Measurements from ENCODE around the gene HIRA. TPM values are rescaled to one million over a fixed set of nuclear protein-coding genes. Genes with fewer than 3 reads are reported as not detected.

HIRA gene
- total RNA-seq, 1 experiment from 2014 or later, result 51.0 TPM

DNA sequence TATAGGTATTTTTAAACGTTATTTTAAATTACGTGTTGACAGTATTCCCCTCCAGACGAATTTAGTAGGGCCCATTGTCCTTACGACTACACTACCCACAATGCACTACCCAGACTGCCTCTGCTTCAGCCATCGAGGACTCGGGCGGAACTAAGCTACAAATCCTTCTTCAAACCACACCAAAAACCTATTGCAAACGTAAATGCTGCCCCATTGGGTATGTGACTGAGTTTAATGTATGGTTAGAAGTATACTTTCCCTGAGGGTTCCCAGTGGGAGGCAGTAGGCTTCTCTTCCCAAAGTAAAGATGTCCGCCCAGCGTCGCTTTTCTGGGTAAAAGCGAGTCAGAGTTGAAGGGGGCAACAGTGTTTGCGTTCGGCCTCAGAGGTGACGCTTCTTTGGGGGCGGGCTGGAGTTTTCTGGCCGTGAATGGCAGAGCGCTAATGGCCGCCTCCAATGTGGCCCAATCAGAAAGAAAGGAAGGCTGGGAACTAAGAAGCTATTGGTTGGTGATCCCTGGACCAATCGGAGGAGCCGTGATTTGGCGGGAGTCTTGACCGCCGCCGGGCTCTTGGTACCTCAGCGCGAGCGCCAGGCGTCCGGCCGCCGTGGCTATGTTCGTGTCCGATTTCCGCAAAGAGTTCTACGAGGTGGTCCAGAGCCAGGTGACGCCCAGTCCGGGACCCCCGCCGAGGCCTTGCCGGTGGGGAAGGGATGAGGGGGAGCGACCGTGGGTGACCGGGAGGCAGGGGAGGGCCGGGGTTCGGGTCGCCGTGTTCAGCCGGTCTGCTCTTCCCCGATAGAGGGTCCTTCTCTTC lies 48.0 kb upstream of the HIRA start, which contains the start of gene CDC45 (continued):
- TF ChIP-seq, protein P1, sequence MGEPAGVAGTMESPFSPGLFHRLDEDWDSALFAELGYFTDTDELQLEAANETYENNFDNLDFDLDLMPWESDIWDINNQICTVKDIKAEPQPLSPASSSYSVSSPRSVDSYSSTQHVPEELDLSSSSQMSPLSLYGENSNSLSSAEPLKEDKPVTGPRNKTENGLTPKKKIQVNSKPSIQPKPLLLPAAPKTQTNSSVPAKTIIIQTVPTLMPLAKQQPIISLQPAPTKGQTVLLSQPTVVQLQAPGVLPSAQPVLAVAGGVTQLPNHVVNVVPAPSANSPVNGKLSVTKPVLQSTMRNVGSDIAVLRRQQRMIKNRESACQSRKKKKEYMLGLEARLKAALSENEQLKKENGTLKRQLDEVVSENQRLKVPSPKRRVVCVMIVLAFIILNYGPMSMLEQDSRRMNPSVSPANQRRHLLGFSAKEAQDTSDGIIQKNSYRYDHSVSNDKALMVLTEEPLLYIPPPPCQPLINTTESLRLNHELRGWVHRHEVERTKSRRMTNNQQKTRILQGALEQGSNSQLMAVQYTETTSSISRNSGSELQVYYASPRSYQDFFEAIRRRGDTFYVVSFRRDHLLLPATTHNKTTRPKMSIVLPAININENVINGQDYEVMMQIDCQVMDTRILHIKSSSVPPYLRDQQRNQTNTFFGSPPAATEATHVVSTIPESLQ (CRISPR knock-in tag; IDR thresholded peaks at IDR 0.05), result no peak

DNA sequence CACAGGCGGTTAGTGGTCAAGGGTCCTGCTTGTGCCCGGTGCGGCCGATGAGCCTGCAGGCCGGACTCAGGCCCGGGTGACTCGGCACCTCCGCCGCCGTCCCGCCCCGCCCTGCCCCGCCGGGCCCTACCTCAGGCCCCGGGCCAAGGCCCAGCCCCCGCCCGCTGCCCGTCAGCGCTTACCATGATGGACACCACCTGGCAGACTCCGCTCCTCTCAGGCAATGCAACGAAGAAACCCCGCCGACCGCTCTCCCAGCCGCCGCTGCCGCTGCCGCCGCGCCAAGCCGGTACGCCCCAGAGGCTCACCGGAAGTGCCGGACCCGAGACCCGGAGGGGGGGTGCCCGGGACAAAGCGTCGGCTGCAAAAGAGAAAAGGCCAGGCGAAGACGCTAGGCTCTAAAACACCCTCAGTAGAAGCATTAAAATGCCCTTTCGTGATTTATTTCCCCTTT lies 47.4 kb upstream of the HIRA start, which contains the start of gene UFD1:
Gene UFD1 (minus strand): TSS at position 293 of the 454 bp plus-strand sequence. CDS start 108 bp downstream, at position 185.
- POLR2A ChIA-PET, result interaction anchor here (0.7 to 1.0 kb wide), 4 partner anchors 32 to 183 kb away, joined by 3 to 4 read pairs (median 4); partner anchors contain the start of gene C22orf39
- peak within 1 kb of the TSS; percentile 96 for H3K4me3 Mint-ChIP-seq
- H3K9me3 Mint-ChIP-seq, result no peaks in the 10 kb centered on the region
- TF ChIP-seq, protein P2, sequence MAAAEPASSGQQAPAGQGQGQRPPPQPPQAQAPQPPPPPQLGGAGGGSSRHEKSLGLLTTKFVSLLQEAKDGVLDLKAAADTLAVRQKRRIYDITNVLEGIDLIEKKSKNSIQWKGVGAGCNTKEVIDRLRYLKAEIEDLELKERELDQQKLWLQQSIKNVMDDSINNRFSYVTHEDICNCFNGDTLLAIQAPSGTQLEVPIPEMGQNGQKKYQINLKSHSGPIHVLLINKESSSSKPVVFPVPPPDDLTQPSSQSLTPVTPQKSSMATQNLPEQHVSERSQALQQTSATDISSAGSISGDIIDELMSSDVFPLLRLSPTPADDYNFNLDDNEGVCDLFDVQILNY (CRISPR knock-in tag; IDR thresholded peaks at IDR 0.05), result peak; percentile 54; the same call in 1 of the 2 replicates
- TF ChIP-seq CREM (CRISPR knock-in tag; IDR thresholded peaks at IDR 0.05) (peak; percentile 10; the same call in 1 of the 2 replicates), JUN (CRISPR knock-in tag; IDR thresholded peaks at IDR 0.05) (no peak), GABPB1 (CRISPR knock-in tag; IDR thresholded peaks at IDR 0.05) (peak; percentile 74; the same call in 1 of the 2 replicates)
- TF ChIP-seq, protein P3, sequence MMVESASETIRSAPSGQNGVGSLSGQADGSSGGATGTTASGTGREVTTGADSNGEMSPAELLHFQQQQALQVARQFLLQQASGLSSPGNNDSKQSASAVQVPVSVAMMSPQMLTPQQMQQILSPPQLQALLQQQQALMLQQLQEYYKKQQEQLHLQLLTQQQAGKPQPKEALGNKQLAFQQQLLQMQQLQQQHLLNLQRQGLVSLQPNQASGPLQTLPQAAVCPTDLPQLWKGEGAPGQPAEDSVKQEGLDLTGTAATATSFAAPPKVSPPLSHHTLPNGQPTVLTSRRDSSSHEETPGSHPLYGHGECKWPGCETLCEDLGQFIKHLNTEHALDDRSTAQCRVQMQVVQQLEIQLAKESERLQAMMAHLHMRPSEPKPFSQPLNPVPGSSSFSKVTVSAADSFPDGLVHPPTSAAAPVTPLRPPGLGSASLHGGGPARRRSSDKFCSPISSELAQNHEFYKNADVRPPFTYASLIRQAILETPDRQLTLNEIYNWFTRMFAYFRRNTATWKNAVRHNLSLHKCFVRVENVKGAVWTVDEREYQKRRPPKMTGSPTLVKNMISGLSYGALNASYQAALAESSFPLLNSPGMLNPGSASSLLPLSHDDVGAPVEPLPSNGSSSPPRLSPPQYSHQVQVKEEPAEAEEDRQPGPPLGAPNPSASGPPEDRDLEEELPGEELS (CRISPR knock-in tag; IDR thresholded peaks at IDR 0.05), result peak; percentile 55; the same call in 1 of the 2 replicates
- TF ChIP-seq, protein P4, sequence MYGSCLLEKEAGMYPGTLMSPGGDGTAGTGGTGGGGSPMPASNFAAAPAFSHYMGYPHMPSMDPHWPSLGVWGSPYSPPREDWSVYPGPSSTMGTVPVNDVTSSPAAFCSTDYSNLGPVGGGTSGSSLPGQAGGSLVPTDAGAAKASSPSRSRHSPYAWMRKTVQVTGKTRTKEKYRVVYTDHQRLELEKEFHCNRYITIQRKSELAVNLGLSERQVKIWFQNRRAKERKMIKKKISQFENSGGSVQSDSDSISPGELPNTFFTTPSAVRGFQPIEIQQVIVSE (CRISPR knock-in tag; IDR thresholded peaks at IDR 0.05; ENCODE audit: borderline replicate concordance), result no peak
- TF ChIP-seq, protein P5, sequence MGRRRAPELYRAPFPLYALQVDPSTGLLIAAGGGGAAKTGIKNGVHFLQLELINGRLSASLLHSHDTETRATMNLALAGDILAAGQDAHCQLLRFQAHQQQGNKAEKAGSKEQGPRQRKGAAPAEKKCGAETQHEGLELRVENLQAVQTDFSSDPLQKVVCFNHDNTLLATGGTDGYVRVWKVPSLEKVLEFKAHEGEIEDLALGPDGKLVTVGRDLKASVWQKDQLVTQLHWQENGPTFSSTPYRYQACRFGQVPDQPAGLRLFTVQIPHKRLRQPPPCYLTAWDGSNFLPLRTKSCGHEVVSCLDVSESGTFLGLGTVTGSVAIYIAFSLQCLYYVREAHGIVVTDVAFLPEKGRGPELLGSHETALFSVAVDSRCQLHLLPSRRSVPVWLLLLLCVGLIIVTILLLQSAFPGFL (CRISPR knock-in tag; IDR thresholded peaks at IDR 0.05; ENCODE audit: borderline replicate concordance), result no peak
- no peaks in the 10 kb centered on the region for H3K27me3 Mint-ChIP-seq (ENCODE audit: low read depth)
- CTCF ChIA-PET, result interaction anchor here (0.6 to 2.9 kb wide), 12 partner anchors 76 to 335 kb away, joined by 3 to 18 read pairs (median 5); partner anchors contain the start of gene ESS2
- H3K4me1 Mint-ChIP-seq, result peaks cover 23% of the 10 kb centered on the region
- peak; percentile 62 for ATAC-seq
- peak; percentile 85 for DNase-seq (ENCODE audit: low spot score)
- H3K36me3 Mint-ChIP-seq, result peaks cover 13% of the 10 kb centered on the region
- H3K27ac Mint-ChIP-seq, result peak within 1 kb of the TSS; percentile 99

DNA sequence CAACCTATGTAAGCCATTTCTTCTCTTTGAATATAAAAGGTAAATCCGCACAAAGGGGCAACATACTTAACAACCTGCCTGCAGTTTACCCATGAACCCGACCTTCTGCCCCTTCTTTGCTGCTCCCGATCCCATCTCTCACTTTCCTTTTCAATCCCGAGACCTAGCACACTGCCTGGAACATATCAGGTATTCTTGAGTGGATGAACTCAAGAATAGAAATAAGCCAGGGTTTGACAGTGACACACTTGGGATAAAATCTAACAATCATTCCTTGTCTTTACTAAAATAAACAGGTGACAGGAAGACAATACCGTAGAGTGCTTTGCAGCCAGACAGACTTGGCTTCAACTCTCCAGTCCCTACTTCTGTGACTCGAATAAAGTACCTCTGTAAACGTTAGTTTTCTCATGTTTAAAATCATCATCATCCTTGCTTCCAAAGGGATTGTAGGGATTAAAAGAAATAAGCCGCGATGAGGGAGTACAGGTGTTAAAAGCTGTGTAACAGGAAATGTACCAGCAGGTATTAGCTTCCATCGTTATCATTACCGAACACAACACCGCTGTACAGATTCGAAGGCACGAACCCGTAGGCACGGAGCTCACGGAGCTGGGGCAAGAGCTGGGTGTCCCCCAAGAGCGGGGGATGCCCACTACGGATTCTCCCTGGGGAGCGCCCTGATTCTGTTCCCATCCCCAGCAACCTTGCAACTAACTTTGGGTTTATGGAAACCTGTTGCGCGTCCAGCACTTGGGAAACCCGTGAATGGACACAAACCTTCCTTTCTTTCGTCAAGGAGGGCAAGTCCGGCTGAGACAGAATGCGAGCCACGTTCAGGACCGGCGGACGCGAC lies 46.7 kb upstream of the HIRA start:
- Mint-ChIP-seq H3K4me3 (peak overlapping the region; percentile 96), H3K27me3 (ENCODE audit: low read depth) (no peaks in the 10 kb centered on the region), H3K27ac (peak overlapping the region; percentile 59; the same call in 1 of the 2 replicates), H3K9me3 (no peaks in the 10 kb centered on the region), H3K4me1 (peaks cover 23% of the 10 kb centered on the region), H3K36me3 (peaks cover 12% of the 10 kb centered on the region)
- ChIA-PET POLR2A (no interaction called here), CTCF (interaction anchor here (0.7 to 2.4 kb wide), 3 partner anchors 152 to 334 kb away, joined by 3 to 6 read pairs (median 6); partner anchors contain the start of gene ESS2)
- DNase-seq (ENCODE audit: low spot score), result no peak
- ATAC-seq, result no peak
- TF ChIP-seq, protein P6, sequence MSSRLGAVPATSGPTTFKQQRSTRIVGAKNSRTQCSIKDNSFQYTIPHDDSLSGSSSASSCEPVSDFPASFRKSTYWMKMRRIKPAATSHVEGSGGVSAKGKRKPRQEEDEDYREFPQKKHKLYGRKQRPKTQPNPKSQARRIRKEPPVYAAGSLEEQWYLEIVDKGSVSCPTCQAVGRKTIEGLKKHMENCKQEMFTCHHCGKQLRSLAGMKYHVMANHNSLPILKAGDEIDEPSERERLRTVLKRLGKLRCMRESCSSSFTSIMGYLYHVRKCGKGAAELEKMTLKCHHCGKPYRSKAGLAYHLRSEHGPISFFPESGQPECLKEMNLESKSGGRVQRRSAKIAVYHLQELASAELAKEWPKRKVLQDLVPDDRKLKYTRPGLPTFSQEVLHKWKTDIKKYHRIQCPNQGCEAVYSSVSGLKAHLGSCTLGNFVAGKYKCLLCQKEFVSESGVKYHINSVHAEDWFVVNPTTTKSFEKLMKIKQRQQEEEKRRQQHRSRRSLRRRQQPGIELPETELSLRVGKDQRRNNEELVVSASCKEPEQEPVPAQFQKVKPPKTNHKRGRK (CRISPR knock-in tag; IDR thresholded peaks at IDR 0.05; ENCODE audit: borderline replicate concordance), result no peak
- TF ChIP-seq NR1H2 (CRISPR knock-in tag; IDR thresholded peaks at IDR 0.05) (no peak), TP53 (CRISPR knock-in tag; IDR thresholded peaks at IDR 0.05) (no peak), KAT7 (CRISPR knock-in tag; IDR thresholded peaks at IDR 0.05; ENCODE audit: borderline replicate concordance) (no peak), ETV6 (CRISPR knock-in tag; IDR thresholded peaks at IDR 0.05) (no peak)
- TF ChIP-seq, protein P7, sequence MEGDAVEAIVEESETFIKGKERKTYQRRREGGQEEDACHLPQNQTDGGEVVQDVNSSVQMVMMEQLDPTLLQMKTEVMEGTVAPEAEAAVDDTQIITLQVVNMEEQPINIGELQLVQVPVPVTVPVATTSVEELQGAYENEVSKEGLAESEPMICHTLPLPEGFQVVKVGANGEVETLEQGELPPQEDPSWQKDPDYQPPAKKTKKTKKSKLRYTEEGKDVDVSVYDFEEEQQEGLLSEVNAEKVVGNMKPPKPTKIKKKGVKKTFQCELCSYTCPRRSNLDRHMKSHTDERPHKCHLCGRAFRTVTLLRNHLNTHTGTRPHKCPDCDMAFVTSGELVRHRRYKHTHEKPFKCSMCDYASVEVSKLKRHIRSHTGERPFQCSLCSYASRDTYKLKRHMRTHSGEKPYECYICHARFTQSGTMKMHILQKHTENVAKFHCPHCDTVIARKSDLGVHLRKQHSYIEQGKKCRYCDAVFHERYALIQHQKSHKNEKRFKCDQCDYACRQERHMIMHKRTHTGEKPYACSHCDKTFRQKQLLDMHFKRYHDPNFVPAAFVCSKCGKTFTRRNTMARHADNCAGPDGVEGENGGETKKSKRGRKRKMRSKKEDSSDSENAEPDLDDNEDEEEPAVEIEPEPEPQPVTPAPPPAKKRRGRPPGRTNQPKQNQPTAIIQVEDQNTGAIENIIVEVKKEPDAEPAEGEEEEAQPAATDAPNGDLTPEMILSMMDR (IDR thresholded peaks at IDR 0.05), result no peak
- TF ChIP-seq, protein P2 (CRISPR knock-in tag; IDR thresholded peaks at IDR 0.05), result no peak
- TF ChIP-seq, protein P8, sequence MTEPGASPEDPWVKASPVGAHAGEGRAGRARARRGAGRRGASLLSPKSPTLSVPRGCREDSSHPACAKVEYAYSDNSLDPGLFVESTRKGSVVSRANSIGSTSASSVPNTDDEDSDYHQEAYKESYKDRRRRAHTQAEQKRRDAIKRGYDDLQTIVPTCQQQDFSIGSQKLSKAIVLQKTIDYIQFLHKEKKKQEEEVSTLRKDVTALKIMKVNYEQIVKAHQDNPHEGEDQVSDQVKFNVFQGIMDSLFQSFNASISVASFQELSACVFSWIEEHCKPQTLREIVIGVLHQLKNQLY (CRISPR knock-in tag; IDR thresholded peaks at IDR 0.05), result no peak
